Right cardiac atrium (tissue), 5 donors: ENCODE measurements around the gene GJA4. TPM values are rescaled to one million over a fixed set of nuclear protein-coding genes. Genes with fewer than 3 reads are reported as not detected.
"Not testable (repeated sequence)": the region's sequence is repeated elsewhere in the genome, so short reads cannot be mapped to it uniquely, and the experiment has no call there.

ENCODE experiments used
- ATAC-seq, 2 donors: fragments of 200-7000 bp; cut with Tn5 transposase; one replicate each; pipeline versions ENCODE4 v1.8.0 to v1.9.1; 2020; ENCODE audit warnings: moderate library complexity in 2 of 2, mild to moderate bottlenecking in 1 of 2
- DNase-seq, 3 donors: peaks; one replicate each; pipeline ENCODE4 v3.0.0-alpha.2; 2020
- H3K27ac ChIP-seq: one replicate; pipeline ENCODE4 v1.5.1; 2013; ENCODE audit warnings: mild to moderate bottlenecking, low read length, control low read depth, moderate library complexity
- H3K27me3 ChIP-seq: one replicate; pipeline ENCODE4 v1.6.1; 2013; ENCODE audit not compliant: control insufficient read depth, insufficient read depth
- H3K4me1 ChIP-seq: one replicate; pipeline ENCODE4 v1.6.1; 2013; ENCODE audit warnings: low read length; ENCODE audit not compliant: control insufficient read depth, insufficient read depth
- H3K4me3 ChIP-seq: one replicate; pipeline ENCODE4 v1.5.1; 2013; ENCODE audit warnings: low read length, control low read depth
- H3K9me3 ChIP-seq: one replicate; pipeline ENCODE4 v1.6.1; 2013; ENCODE audit warnings: low read length; ENCODE audit not compliant: control insufficient read depth
- WGBS: extraction: QIAGEN DNeasy Blood & Tissue Kit; methylation state at CpG from one replicate; pipeline ENCODE4 v1.1.7; 2013; 5-methylcytosine and 5-hydroxymethylcytosine counted together
- intact Hi-C, 4 donors: fragments of 100-400 bp; cut with DNase I; formaldehyde crosslinking; loops; one replicate each; pipeline versions ENCODE4 v1.11.0 to v1.14.0; 2022 to 2023
- polyA plus RNA-seq: library from polyadenylated mRNA; stranded (reverse); fragments of 200-250 nt; gene quantifications from one replicate; pipeline ENCODE4 v1.2.3, GENCODE V29; 2013
- total RNA-seq, 4 donors: library from RNA; stranded (reverse); fragmentation: NEBNext Ultra II Directional; extraction: Animal tissue kit (Norgen Biotek cat#: 25700); gene quantifications; one replicate each; pipeline ENCODE4 v1.2.1, GENCODE V29; 2021
- donor health status: healthy with polysubstance abuse.
- donor health status: DM: no; HTN: yes; CAD: no.
- donor health status: DM: no; HTN: no; CAD: no.
- donor health status: DM: no; HTN: yes; CAD: no; lungs with severe emphysema.
- donor health status: DM: yes; HTN: yes; CAD: no.

GJA4 gene
- total and polyA plus RNA-seq, 5 donors: 18.0 to 31.4 (median 28.0) TPM

DNA sequence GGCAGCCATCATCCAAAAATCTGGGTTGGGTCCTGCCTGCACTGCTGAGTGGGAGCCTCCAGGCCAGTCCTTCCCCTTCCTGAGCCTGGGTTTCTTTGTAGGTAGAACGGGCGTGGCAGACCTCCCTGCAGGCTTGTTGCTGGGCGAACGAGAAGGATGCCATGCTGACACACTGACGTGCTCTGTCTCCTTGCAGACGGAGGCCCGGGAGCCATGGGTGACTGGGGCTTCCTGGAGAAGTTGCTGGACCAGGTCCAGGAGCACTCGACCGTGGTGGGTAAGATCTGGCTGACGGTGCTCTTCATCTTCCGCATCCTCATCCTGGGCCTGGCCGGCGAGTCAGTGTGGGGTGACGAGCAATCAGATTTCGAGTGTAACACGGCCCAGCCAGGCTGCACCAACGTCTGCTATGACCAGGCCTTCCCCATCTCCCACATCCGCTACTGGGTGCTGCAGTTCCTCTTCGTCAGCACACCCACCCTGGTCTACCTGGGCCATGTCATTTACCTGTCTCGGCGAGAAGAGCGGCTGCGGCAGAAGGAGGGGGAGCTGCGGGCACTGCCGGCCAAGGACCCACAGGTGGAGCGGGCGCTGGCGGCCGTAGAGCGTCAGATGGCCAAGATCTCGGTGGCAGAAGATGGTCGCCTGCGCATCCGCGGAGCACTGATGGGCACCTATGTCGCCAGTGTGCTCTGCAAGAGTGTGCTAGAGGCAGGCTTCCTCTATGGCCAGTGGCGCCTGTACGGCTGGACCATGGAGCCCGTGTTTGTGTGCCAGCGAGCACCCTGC, 1.4 kb downstream of the GJA4 start:
- DNase-seq (peak in 1 of 3 donors; percentile 49), ATAC-seq (peak in 1 of 2 donors; percentile 3)
- H3K27ac ChIP-seq: peak overlapping the region; percentile 15
- WGBS: 86% methylated on average over 40 of the region's 40 CpGs
- H3K9me3 ChIP-seq: no peaks in the 10 kb centered on the region
- no peaks in the 10 kb centered on the region for H3K27me3 ChIP-seq
- intact Hi-C loops: loop anchor here in 1 of 4 donors (5.0 kb wide), 1 partner anchor 53 kb away; no protein-coding TSS in a partner anchor
- H3K4me1 ChIP-seq: peaks cover 2% of the 10 kb centered on the region
- H3K4me3 ChIP-seq: peak overlapping the region; percentile 45

DNA sequence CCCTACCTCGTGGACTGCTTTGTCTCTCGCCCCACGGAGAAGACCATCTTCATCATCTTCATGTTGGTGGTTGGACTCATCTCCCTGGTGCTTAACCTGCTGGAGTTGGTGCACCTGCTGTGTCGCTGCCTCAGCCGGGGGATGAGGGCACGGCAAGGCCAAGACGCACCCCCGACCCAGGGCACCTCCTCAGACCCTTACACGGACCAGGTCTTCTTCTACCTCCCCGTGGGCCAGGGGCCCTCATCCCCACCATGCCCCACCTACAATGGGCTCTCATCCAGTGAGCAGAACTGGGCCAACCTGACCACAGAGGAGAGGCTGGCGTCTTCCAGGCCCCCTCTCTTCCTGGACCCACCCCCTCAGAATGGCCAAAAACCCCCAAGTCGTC, 2.0 kb downstream of the GJA4 start:
- no peak for DNase-seq
- Histone ChIP-seq H3K27ac (no peak overlapping the region), H3K4me1 (peaks cover 2% of the 10 kb centered on the region), H3K9me3 (no peaks in the 10 kb centered on the region), H3K27me3 (no peaks in the 10 kb centered on the region), H3K4me3 (no peak overlapping the region)
- intact Hi-C loops: loop anchor here in 1 of 4 donors (5.0 kb wide), 1 partner anchor 53 kb away; no protein-coding TSS in a partner anchor
- ATAC-seq: no peak
- WGBS: 82% methylated on average over 12 of the region's 12 CpGs

DNA sequence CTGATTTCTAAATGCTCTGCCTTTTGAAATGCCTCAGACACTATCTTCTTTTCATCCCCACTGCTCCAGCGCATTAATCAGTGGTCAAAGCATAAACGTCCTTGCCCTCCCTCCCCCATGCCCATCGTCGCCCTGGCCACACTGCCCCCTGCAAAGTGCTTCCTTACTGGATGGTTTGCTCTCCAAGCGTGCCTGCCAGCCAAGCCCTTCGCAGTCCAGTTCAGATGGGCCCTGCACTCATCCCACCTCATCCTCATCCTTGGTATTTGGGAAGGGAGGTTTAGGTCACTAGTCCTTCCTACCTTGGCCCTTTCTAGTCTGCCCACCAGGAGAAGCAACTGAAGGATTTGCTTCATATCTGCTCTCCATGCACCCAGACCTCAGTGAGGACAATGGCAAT, 3.1 kb downstream of the GJA4 start:
- no peaks in the 10 kb centered on the region for H3K9me3 ChIP-seq
- DNase-seq (no peak), ATAC-seq (no peak)
- peak overlapping the region; percentile 20 for H3K4me3 ChIP-seq
- no peaks in the 10 kb centered on the region for H3K27me3 ChIP-seq
- no peak overlapping the region for H3K27ac ChIP-seq
- WGBS: 68% methylated on average over 6 of the region's 6 CpGs
- H3K4me1 ChIP-seq: peaks cover 2% of the 10 kb centered on the region
- intact Hi-C loops: no loop called here

DNA sequence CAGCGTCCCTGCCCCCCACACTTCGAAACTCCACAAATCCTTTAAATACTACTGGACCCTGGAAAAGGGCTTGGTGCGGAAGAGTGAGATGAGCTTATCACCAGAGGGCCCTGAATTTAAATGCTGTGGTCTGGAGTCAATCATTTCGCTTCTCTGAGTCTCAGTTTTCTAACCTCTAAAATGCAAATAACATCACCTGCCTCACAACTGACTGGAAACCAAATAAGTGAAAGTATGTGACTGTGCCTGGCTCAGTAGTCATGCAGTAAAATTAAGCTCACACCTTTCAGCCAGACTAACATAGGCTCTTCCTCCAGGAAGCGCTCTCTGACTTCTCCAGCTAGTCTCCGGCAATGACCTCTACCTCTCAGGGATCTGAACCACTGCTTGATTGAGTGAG, 4.2 kb downstream of the GJA4 start:
- H3K4me3 ChIP-seq: peak overlapping the region; percentile 5
- H3K27me3 ChIP-seq: no peaks in the 10 kb centered on the region
- H3K4me1 ChIP-seq: peaks cover 2% of the 10 kb centered on the region
- no peak for ATAC-seq
- H3K9me3 ChIP-seq: no peaks in the 10 kb centered on the region
- intact Hi-C loops: no loop called here
- no peak overlapping the region for H3K27ac ChIP-seq
- WGBS: 78% methylated on average over 6 of the region's 6 CpGs
- DNase-seq: no peak

DNA sequence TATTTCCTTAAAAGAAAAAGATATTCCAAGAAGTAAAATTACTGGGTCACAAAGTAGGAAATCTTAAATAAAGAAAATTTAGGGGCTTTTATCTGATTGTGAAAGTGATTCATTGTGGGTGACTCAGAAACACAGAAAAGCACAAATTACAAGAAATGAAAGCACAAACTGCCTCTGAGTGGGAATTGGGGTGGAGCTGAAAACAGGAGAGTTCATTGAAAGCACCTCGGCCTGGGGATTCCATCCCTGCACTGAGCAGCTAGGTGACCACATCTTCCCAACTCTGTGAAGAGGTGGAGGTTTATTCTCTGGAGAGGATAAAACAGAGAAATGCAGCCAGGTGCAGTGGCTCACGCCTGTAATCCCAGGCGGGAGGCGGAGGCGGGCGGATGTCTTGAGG, 7.4 kb downstream of the GJA4 start:
- Histone ChIP-seq H3K27me3 (no peaks in the 10 kb centered on the region), H3K27ac (no peak overlapping the region), H3K4me3 (no peak overlapping the region), H3K4me1 (peaks cover 2% of the 10 kb centered on the region), H3K9me3 (no peaks in the 10 kb centered on the region)
- DNase-seq (no peak), ATAC-seq (peak in 1 of 2 donors; percentile 10)
- intact Hi-C loops: no loop called here
- WGBS: 95% methylated on average over 6 of the region's 6 CpGs

DNA sequence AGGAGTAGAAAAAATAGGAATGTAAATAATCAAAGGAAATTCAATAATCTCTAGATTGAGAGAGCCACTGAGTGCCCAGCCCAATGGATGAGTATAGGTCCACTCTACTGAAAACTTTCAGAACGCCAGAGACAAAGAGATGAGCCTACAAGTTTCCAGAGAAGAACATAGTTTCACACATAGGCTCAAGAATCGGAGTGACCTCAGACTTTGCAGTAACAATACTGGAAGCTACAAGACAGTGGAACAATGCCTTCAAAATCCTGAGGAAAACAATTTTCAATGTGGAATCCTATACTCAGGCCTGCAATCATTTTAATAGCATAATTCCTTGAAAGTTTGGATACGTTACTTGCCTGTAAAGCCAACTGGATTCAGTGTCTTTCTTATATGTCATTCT, 11.0 kb downstream of the GJA4 start:
- Histone ChIP-seq H3K27ac (no peak overlapping the region), H3K4me3 (no peak overlapping the region), H3K9me3 (no peaks in the 10 kb centered on the region), H3K27me3 (no peaks in the 10 kb centered on the region), H3K4me1 (peaks cover 4% of the 10 kb centered on the region)
- intact Hi-C loops: no loop called here
- DNase-seq (no peak), ATAC-seq (no peak)
- 96% methylated on average over 3 of the region's 3 CpGs for WGBS

DNA sequence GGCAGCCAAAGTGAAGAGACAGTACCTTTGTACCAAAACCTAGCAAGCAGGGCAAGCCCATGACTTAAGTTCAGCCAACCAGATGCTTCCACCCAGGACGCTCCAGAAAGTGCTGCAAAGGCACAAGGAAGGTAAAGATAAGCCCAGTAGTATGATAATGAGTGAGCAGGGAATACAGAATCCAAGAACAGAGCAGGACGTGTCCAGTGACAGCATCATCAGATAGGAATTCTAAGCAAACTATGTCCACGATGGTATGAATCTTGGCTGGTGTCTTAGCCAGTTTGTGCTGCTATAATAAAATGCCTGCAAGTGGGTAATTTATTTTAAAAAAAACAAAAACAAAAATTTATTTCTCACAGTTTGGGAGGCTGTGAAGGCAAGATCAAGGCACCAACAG, 13.6 kb downstream of the GJA4 start:
- 44% methylated on average over 3 of the region's 3 CpGs for WGBS
- no peaks in the 10 kb centered on the region for H3K27me3 ChIP-seq
- DNase-seq (no peak), ATAC-seq (no peak)
- H3K9me3 ChIP-seq: no peaks in the 10 kb centered on the region
- intact Hi-C loops: no loop called here
- H3K4me3 ChIP-seq: no peak overlapping the region
- H3K27ac ChIP-seq: no peak overlapping the region
- H3K4me1 ChIP-seq: peaks cover 3% of the 10 kb centered on the region

DNA sequence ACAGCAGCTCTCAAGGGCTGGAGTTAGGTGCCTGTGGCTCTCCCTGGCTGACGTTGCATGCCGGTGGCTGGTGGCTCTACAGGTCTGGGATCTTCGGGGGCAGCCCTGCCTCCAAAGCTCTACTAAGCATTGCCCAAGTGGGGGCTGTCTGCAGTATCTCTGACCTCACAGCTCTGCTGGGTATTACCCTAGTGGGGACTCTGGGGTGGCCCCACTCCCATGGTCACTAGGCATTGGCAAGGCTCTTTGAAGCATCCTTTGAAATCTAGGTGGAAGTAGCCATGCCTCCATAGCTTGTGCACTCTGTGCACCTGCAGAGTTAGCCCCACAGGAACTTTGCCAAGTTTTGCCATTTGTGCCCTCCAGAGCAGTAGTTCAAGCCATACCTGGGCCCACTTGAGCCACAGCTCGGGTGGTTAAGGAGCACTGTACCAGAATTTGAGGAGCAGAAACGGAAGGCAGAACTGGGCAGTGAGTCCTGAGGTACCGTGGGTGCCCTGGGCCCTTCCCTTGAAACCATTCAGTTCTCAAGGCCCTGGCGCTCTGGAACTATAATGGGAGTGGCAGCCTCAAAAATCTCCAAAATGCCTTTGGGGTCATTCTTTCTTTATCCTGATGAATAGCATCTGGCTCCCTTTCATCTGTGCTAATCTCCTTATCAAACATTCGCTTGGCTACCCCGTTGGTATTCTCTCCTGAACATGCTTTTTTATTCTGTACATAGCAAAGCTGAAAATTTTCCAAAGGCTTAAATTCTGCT, 15.4 kb downstream of the GJA4 start:
- WGBS: 88% methylated on average over 9 of the region's 9 CpGs
- Histone ChIP-seq H3K27ac (no peak overlapping the region), H3K4me3 (no peak overlapping the region), H3K27me3 (no peaks in the 10 kb centered on the region), H3K9me3 (no peaks in the 10 kb centered on the region), H3K4me1 (peaks cover 3% of the 10 kb centered on the region)
- intact Hi-C loops: no loop called here
- DNase-seq (no peak), ATAC-seq (no peak)

DNA sequence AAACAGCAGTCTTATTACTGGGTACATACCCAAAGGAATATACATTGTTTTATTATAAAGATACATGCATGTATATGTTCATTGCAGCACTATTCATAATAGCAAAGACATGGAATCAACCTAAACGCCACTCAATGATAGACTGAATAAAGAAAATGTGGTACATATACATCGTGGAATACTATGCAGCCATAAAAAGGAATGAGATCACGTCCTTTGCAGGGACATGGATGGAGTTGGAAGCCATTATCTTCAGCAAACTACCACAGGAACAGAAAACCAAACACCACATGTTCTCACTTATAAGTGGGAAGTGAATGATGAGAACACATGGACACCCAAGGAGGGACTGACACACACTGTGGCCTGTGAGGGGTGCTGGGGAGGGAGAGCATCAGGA, 18.0 kb downstream of the GJA4 start:
- 93% methylated on average over 3 of the region's 3 CpGs for WGBS

DNA sequence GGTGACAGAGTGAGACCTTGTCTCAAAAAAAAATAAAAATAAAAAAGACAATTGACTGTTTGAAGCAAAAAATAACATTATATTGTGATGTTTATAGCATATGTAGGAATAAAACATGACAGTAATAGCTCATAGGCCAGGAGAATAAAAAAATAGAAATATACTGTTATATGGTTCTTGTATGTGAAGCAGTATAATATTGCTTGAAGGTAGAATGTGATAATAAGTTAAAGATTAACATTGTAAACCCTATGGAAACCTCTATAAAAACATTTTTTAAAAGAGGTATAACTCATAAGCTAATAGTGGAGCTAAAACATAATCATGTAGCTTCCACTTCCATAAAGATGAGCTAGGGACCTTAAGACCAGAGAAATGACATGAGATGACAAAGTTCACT, 23.5 kb downstream of the GJA4 start:
- Histone ChIP-seq H3K27ac (no peak overlapping the region), H3K4me1 (no peaks in the 10 kb centered on the region), H3K9me3 (no peaks in the 10 kb centered on the region), H3K27me3 (no peaks in the 10 kb centered on the region), H3K4me3 (no peak overlapping the region)
- no peak for ATAC-seq
- no peak for DNase-seq
- intact Hi-C loops: no loop called here

More for the DNA sequence above, 18.0 kb downstream of the GJA4 start:
- H3K4me3 ChIP-seq, intact Hi-C loops, H3K27me3 ChIP-seq, ATAC-seq, H3K9me3 ChIP-seq, H3K27ac ChIP-seq, H3K4me1 ChIP-seq, DNase-seq: not testable (repeated sequence)

DNA sequence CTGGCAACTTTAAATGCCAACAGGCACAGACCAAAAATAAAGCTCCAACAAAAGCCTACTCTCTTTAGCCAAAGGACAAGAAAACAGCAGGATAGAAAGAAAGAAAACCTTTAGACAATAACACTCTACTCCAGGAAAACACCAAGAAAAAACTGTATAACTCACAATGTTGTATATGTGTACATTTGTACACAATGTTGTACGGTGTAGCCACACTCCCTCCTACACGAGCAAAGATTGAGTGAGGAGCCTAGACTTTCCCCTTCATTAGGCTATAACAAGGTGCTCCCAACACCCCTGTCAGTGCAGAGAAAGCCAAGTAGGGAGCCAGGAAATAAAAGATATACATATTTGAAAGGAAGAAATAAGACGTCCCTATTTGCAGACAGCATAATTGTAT, 24.0 kb downstream of the GJA4 start:
- Histone ChIP-seq H3K4me1 (no peaks in the 10 kb centered on the region), H3K27me3 (no peaks in the 10 kb centered on the region), H3K4me3 (no peak overlapping the region), H3K9me3 (no peaks in the 10 kb centered on the region), H3K27ac (no peak overlapping the region)
- DNase-seq: no peak
- no peak for ATAC-seq
- intact Hi-C loops: no loop called here
- 69% methylated on average over 3 of the region's 3 CpGs for WGBS
